Right lung (tissue), 5 donors: ENCODE data around the gene RAB3IL1. TPM values are rescaled to one million over a fixed set of nuclear protein-coding genes. Genes with fewer than 3 reads are reported as not detected.

Experiments
- DNase-seq, 2 donors: peaks; one replicate each; pipeline ENCODE4 v3.0.0-alpha.2; 2013
- polyA plus RNA-seq, 5 donors: library from polyadenylated mRNA; unstranded; fragments of 120-200 nt; gene quantifications; one replicate each; pipeline versions ENCODE4 v1.2.1 to v1.2.3, GENCODE V29; 2013; ENCODE audit warnings: inconsistent platforms in 1 of 5, low replicate concordance in 1 of 5; ENCODE audit not compliant: insufficient read length in 5 of 5, insufficient read depth in 1 of 5

Gene RAB3IL1
- polyA plus RNA-seq, 5 donors: 7.4 to 20.2 (median 10.5) TPM

DNA sequence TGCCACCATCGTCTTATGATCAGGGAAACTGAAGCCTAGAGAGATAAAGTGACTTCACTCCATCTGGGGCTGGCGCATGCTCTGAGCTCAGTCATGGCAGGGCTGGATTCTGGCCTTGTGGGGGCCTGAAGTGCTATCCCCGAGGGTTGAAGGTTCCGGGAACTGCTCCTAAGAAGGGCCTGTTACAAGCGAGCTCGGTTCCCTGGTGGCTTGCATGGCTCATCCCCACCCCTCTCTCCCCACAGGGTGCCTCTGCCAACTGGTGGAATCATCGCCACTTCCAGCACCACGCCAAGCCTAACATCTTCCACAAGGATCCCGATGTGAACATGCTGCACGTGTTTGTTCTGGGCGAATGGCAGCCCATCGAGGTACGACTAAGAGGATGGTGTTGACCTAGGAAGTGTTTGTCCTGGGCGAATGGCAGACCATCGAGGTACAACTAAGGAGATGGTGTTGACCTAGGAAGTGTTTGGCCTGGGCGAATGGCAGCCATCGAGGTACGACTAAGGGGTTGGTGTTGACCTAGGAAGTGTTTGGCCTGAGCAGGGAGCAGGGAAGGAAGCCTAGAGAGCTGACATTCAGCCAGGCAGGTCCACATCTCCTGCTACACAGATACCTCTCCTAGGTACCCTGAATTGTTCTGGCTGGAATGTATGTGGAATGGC is 69.3 kb downstream of the RAB3IL1 start:
- no peak for DNase-seq

Other genes with a start within 250 kb of the RAB3IL1 start
- gene DAGLA, start 237.2 kb downstream of the RAB3IL1 start, polyA plus RNA-seq: 1 to 10 TPM; 1.9 to 3.9 (median 2.7) TPM
- gene MYRF, start 164.9 kb downstream of the RAB3IL1 start, polyA plus RNA-seq: 10 to 100 TPM; 20.7 to 39.0 (median 28.7) TPM
- gene TMEM258, start 125.0 kb downstream of the RAB3IL1 start, polyA plus RNA-seq: 100 to 1,000 TPM; 132 to 212 (median 171) TPM
- 10 to 100 TPM; 24.3 to 38.2 (median 28.5) TPM for gene FEN1, start 124.7 kb downstream of the RAB3IL1 start, polyA plus RNA-seq
- 10 to 100 TPM; 23.0 to 36.2 (median 29.4) TPM for gene FADS1, start 100.6 kb downstream of the RAB3IL1 start, polyA plus RNA-seq
- gene FADS2, start 89.3 kb downstream of the RAB3IL1 start, polyA plus RNA-seq: 100 to 1,000 TPM in 1 of 5 donors, 10 to 100 TPM in 4; 47.7 to 120 (median 74.9) TPM
- 10 to 100 TPM in 3 of 5 donors, 1 to 10 TPM in 2; 7.6 to 17.9 (median 11.1) TPM for gene FADS3, start 26.0 kb downstream of the RAB3IL1 start, polyA plus RNA-seq
- 1 to 10 TPM; 4.2 to 6.5 (median 6.0) TPM for gene BEST1, start 32.8 kb upstream of the RAB3IL1 start, polyA plus RNA-seq
- 1,000 to 10,000 TPM; 1,688 to 2,297 (median 2,057) TPM for gene FTH1, start 50.1 kb upstream of the RAB3IL1 start, polyA plus RNA-seq
- gene INCENP, start 206.4 kb upstream of the RAB3IL1 start, polyA plus RNA-seq: 10 to 100 TPM; 29.2 to 38.6 (median 31.3) TPM